ENCODE measurements around the gene CYP27C1.
"Not testable (repeated sequence)": the region's sequence is repeated elsewhere in the genome, so short reads cannot be mapped to it uniquely, and the experiment has no call there.

Gene CYP27C1

DNA sequence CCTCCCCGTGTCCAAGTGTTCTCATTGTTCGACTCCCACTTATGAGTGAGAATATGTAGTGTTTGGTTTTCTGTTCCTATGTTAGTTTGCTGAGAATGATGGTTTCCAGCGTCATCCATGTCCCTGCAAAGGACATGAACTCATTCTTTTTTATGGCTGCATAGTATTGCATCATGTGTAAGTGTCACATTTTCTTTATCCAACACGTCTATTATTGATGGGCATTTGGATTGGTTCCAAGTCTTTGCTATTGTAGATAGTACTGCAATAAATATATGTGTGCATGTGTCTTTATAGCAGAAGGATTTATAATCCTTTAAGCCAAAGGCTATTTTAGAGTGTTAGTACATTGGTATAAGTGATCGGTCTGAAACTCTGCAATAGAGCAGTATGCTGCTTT is 4.0 kb upstream of the CYP27C1 start:
- DNase-seq (ENCODE audit: low read depth in 3 of 3): not testable (repeated sequence)

DNA sequence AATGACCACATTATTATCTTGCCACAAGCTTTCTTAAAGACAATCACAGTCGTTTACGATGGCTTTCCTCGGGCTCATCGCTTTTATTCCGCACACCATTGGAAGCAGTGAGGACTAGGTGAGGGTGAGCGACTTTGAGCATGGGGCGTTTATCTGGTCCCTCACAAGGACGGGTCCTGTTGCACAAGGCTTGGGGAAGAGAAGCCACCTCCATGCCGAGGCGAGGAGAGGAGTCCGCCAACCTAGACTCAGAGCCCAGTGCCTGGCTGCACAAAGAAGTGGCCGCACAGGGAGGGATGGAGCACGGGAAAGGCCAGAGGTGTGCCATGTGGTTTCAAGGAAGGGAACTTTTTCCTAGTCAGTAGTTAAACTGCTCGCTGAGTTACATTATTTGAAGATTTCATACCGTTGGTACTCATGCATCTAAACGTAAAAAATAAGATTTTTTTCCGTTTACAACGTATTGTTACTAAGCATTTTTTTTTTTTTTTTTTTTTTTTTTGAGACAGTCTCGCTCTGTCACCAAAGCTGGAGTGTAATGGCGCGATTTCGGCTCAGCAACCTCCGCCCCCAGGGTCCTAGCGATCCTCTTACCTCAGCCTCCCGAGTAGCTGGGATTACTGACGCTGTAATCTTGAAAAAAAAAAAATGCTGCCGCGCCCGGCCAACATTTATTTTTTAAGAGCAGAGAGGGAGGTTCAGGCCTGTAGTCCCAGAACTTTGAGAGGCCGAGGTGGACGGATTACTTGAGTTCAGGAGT is 849 bp upstream of the CYP27C1 start:
- no peak for DNase-seq (ENCODE audit: low read depth in 3 of 3)

DNA sequence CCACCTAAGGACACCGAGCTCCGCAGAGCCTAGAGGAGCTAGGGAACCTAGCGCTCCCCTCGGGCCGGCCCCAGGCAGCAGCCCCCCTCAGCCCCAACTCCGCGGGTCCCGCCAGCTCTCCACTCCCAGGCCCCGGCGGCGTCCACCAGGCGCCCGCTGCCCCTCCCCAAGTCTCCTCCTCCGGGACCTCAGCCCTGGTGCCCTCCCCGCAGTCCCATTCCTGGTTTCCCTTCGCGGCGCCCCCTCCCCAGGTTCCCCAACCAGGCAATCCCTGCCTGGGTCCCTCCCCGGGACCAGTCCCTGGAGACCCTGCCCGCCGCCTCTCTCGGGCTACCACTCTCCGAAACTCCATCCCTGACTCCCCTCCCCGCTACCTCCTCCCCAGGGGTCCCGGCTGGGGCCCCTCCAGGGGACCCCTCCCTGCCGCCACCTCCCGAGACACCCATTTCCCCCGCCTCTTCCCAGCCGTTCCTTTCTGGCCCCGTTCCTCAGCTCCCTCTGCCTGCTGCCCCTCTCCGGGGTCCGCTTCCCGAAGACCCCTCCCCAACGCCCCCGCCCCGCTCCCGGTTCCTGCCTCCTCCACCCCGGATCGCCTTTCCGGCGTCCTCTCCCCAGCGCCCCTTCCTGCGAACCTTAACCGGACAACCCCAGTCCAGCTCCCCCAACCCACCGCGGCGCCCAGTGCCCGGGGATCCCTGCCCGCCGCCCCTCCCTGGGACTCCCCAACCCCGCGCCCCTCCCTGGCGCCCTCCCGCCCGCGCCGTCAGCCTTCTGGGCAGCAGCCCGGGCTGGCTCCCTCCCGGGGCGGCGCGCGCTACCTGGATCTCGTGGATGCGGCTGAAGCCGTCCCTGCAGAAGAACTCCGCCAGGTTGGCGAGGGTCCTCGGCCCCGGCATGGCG is 678 bp downstream of the CYP27C1 start:
- no peak for DNase-seq (ENCODE audit: low read depth in 3 of 3)

DNA sequence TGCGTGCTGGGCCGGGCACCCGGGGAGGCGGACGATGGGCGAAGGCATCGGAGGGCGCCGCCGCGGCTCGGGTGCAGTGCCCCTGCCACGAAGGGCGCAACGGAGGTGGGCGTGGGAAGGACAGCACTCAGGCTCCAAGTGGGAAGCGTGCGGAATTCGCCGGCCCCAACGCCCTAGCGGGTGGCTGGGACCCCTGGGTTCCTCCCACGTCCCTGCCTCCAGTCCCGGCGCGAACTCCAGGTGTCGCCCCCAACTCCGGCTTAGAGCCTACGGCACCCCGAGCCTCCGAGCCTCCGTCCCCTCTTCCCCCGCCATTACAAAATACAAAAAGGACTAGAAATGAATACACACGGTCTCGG is 1.3 kb downstream of the CYP27C1 start:
- DNase-seq (ENCODE audit: low read depth in 3 of 3): no peak

DNA sequence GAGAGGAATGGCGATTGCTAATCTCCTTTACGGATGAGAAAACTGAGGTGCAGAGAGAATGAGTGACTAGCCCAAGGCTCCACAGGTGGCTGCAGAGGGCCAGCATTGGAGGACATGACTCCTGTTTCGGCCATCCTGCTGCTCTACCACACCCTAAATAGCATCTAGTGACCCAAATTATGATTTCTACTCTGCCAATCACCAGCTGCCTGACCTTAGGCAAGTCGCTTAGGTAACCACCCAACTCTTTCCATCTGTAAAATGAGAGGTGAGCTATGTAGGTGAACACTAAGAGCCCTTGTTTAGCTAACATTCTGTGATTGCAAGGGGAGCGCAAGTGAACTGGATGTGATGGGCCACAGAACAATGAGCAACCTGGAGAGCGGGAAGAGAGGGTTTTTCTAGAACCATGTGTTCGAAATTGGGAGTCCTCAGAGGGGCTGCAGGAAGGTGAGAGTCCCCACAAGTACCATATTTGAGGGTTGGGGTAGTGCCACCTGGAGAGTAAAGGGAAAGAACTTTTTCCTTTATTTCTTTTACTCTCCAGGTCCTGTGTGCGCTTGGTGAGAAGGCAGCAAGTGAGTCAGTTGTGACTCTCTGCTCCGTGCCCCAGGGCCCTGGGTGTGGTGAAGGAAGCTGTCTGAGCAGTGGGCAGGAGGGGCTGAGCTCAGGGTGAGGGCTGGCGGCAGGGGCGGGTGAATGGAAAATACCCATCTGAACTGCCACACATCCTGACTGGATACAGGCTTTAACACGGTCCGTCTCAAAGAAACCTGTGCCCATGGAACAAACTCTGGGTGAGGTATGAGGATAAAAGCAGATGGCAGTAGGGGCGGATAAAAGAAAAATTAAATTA is 2.4 kb downstream of the CYP27C1 start:
- DNase-seq (ENCODE audit: low read depth in 3 of 3): no peak

DNA sequence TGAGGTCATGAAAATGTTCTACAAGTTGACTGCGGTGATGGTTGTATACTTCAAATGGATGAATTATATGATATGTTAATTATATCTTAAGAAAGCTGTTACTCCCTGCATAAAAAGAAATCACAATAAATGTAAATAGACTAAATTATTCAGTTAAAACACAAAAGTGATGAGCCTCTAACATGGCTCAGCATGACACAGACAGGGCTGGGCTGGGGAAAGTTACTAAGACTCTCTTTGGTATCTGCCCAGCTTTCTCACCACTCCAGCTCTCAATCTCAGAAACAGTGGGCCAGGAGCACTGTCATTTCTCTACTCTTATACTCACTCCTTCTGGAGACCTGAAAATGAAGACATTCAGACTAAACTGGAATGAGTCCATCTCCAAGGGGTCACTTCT is 3.5 kb downstream of the CYP27C1 start:
- no peak for DNase-seq (ENCODE audit: low read depth in 3 of 3)

DNA sequence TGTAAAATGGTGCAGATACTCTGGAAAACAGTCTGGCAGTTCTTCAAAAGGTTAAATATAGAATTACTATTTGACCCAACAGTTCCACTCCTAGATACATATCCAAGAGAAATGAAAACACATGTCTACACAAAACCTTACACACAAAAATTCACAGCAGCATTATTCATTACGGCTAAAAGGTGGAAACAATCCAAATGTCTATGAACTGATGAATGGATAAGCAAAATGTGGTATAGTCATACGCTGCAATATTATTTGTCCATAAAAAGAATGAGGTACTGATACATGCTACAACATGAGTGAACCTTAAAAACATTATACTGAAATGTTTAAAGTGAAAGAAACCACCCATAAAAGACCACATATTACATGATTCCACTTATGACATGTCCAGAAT is 4.0 kb downstream of the CYP27C1 start:
- DNase-seq (ENCODE audit: low read depth in 3 of 3): no peak

DNA sequence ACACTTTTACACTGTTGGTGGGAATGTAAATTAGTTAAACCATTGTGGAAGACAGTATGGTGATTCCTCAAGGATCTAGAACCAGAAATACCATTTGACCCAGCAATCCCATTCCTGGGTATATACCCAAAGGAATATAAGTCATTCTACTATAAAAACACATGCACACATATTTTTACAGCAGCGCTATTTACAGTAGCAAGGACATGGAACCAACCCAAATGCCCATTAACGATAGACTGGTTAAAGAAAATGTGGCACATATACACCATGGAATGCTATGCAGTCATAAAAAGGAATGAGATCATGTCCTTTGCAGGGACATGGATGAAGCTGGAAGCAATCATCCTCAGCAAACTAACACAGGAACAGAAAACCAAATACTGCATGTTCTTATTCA is 5.9 kb downstream of the CYP27C1 start:
- DNase-seq (ENCODE audit: low read depth in 3 of 3): not testable (repeated sequence)

DNA sequence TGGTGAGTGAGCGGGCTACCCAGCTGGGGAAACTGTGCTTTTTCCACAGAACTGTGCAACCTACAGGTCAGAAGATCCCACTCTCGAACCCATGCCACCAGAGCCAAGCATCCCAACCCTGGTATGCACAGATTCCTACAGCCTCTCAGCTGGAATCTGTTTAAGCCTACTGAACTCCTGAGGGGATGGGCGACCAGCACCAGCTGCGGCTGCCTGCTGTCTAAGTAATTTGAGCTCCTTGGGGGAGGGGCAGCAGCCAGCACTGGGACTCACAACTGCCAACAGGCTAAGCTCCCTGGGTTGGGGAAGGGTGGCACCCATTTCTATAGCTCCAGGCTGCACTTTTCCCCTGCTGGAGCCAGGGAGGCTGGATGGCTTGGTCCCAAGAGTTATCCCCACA is 11.8 kb downstream of the CYP27C1 start:
- no peak for DNase-seq (ENCODE audit: low read depth in 3 of 3)

DNA sequence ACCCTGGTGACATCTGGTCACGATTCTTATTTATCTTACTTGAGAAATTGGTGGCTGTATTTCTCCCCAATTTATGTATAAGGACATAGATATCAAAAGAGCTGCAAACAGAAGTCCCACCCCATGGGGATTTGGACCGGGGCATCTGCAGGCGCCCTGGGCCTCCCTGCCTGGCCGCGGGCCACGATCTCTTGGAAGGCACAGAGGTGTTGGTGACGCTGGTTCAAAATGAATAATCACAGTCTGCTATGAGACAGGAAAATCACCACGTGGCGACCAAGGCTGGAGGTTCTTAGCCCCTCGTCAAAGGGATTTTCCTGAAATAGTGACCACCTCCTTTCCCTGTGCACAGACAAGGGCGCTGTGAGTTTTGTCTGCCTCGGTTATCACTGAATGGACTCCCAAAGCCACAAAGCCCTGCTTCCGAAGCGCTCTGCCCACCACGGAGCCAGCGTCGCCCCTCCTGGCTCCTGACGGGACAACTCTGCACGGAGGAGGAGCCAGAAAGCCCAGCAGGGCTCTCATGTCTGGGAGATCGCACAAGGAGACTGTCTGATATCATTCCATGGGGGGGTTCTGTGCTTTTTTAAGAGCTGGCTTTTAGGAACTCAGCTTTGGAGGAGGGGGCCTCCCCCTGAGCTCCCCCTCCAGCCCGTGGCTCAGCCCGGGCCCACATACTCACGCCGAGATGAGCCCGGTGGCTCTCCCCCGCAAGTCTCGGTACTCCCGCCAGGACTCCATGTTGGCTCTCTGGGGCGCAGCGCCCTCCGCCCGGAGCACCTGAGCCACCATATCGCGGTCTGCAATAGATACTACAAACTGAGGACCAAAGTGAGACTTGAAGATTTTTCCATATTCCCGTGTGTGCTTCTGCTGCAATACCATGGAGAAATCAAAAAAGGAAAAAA is 14.6 kb downstream of the CYP27C1 start:
- no peak for DNase-seq (ENCODE audit: low read depth in 3 of 3)

DNA sequence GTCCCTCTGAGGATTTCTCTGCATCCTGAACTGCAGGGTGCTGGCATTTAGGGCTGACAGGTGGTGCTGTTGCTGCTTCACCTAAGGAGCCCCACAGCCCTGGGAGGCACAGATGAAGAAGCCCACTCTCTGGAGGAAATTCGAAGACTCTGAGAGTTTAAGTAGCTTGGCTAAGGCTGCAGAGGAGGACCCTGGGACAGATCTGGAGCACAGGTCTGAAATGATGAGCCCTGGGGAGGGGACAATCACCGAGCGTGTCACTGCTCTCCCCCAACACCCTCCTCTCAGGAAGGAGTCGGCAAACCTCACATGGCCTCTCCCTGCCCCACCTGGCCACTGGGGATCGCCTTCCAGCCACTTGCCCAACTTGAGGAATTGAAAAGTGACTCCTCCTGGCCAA is 18.6 kb downstream of the CYP27C1 start:
- DNase-seq (ENCODE audit: low read depth in 3 of 3): no peak

DNA sequence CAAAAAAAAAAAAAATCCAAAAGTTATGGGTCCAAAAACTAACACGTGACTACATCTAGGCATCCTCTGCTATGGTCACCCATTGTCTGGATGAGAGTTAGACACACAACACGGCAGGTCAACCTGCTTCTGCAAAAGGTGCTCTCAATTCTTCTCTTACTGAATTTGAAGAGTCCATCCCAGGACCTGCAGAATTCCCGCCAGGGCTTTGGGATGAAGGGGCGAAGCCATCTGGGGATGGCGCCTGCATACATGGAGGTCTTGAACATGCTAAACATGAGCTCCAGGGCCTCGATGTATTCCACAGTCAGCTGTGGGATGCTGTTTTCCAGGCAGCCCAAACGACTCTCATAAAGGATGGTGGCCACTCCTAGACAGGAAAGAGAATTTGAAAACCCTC is 19.1 kb downstream of the CYP27C1 start:
- DNase-seq (ENCODE audit: low read depth in 3 of 3): no peak

DNA sequence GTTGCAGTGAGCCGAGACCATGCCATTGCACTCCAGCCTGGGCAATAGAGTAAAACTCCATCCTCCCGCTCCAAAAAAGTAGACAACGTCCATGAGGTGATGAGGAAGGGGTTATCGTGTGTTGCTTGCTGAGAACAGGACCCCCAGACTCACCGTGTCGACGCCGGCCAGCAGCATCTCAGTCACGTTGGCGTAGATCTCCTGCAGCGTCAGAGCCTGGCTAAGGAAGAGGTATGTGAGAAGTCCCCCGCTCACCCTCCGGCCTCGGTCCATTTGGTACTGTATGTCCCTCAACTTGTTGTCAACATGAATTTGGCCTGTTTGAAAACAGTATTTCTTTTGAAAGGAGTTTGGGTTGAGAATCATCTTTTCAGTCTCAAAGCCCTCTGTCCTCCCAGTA is 20.9 kb downstream of the CYP27C1 start:
- no peak for DNase-seq (ENCODE audit: low read depth in 3 of 3)

DNA sequence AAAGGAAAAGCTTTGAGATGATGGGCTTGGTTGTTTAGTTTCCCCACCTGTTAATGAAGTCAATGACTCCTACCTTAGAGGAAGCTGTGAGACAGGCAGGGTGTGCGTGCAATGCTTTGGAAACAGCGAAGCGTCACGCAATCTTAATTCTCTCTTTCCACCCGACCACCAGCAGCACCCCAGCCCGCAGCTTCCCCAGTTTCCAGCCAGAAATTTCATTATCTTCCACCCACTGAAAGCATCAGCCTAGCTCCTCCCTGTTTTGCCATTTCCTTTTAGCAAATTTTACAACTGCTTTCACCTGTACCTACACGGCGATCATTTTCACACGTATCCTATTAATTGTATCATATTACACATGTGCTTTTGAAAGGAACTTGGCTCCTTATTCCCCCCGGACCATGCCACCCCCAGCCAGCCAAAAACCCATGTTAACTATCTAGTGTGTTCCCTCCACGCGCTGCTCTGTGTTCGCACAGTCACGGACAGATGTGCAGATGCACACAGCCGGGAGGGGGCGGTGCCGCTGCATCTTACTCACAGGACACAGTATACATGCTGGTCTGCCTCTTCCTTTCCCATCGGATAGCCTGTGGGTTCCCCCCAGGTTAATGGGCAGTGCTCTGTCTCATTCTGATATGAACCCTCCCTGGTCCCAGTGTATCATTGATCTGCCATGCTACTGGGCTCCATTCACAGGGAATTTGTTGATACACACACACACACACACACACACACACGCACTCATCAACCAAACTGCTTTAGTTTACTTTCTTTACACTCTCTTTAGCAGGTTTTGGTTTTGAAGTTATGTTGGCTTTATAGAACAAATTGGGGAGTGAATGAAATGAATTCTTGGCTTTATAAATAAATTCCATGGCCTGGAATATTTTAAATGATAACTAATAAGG is 22.4 kb downstream of the CYP27C1 start:
- DNase-seq (ENCODE audit: low read depth in 3 of 3): peak; percentile 37 to 52 (median 49)

DNA sequence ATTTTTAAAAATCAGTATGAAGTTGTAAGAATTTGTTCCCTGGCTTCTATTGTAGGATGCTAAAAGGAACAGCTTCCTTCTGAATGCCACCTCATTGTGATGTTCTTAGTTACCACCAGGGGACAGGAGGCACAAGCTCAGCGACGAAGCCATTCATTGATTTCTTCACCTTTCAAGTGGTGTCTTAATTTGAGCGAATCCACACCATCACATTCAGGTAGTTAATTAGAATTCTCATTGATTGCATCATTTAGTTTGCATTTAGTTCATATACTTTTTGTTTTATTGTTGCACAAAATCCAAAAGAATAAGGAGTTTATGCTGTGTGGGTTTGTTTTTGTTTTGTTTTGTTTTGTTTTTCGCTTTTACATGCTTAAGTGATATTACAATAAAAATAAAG is 23.1 kb downstream of the CYP27C1 start:
- no peak for DNase-seq (ENCODE audit: low read depth in 3 of 3)

DNA sequence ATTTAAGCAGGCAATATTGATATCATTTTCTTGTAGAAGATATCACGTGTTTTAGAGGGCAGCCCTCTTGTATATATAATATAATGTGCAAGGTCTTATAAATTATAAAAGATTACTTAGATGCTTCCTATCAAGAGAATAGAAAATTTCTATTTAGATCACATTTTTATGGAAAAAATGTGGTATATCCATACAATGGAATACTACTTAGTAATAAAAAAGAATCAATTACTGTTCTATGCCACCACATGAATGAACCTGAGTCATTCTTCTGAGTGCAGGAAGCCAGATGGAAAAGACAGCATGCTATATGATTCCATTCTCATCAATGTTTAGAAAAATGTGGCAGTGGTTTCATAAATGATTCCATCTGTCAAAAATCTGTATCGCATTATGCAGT is 23.6 kb downstream of the CYP27C1 start:
- DNase-seq (ENCODE audit: low read depth in 3 of 3): no peak

DNA sequence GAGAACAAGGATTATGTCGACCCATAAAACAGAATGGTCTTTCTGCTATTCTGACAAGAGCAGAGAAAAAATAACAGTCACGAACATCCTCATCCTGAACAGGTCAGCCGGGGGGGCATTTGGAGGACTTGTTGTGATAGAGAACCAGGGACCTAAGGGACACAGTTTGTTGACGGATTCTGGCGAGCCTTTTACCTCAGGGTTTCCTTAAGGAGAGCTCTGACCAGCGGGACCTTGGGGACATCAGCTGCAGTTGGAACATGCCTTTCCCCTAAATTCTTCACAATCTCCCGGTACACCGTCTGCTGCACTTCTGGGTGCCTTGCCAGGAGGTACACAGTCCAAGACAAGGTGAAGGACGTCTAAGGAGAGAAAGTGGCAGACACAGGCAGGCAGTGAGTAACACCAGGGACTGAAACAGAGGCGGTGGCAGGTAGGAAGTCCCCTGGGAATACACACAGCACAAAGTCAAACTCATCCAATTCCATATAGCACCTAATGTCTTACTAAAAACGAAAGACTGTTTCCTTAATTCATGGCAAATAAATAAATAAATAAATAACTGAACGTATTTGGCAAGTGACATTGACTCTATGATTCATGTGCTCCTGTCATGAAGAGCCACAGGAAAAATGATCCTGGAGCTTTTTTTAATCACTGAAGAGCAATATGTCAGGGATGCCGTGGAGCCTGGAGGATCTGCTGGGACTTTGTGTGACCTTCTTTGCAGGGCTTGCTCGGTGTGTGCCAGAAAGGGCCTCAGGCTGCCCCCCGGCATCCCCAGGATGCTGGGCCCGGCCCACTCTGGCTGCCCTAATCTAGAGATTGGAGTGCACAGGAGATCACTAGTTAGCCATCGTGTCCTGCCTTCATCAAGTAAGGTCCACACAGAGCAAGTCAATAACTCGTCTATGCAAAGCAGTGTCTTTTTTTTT is 24.7 kb downstream of the CYP27C1 start:
- DNase-seq (ENCODE audit: low read depth in 3 of 3): no peak

DNA sequence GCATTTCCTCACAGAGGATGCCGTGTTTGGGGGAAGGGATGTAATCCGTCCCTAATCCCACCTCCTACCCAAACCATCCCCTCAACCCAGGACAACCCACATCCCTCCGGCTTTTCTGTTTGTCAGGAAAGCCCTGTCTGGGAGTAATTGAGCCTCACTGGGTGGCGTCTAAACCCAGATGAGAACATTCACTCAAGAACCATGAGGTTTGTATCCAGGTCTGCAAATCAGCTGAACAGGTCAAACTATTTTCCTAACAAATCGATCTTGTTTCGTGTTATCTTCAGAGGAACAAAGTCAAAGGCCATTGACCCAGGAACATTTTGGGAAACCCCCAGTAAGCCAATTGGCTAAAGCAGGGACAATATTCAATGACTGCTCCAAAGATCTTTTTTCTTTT is 25.7 kb downstream of the CYP27C1 start:
- DNase-seq (ENCODE audit: low read depth in 3 of 3): no peak

DNA sequence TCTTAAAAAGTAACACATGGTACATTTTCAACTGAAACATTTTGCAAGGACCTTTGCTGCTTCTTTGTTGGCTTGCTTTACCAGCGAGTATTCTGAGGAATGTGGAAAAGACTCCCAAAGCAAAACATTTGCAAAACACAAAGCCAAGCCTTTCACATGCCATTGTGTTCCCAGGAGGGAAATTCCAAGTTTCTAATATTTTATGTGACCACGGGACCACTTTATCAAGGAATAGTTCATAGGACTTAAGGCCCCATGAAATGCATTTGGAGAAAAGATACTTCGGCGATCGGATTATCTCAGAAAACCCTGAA is 26.2 kb downstream of the CYP27C1 start:
- DNase-seq (ENCODE audit: low read depth in 3 of 3): no peak

Measured in stimulated activated CD4-positive, alpha-beta T cell treated with anti-CD3 and anti-CD28 coated beads, TNF-alpha, amount 100 ng/mL, for 48 hours (primary cell).